Stimulated activated CD4-positive, alpha-beta T cell treated with anti-CD3 and anti-CD28 coated beads, Interleukin-15, amount 100 ng/mL, for 1 hour (primary cell): ENCODE measurements around the gene FAM25C.
"Not testable (repeated sequence)": the region's sequence is repeated elsewhere in the genome, so short reads cannot be mapped to it uniquely, and the experiment has no call there.

ENCODE experiments used
- DNase-seq, 2 donors: peaks; one replicate each; pipeline ENCODE4 v3.0.0-alpha.2; 2020; ENCODE audit warnings: low read depth in 1 of 2, low spot score in 1 of 2

The FAM25C gene

DNA sequence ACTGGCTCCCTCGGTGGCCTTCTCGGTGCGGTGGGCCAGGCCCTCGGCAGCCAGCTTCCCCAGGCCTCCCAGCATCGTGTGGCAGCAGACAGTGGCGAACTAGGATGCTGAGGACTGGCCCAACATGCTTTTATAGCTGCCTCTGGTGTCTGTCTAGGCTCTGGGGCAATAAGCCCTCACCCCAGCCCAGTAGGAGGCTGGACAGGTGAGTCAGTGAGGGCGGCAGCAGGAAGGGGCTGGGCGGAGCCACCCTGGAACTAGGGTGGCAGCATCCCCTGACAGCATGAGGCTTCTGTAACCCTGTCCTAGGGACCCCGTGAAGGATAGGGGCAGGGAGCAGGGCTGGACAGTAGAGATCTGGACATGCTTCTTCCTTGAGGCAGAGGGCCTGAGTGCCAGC, at the start of gene FAM25C:
Gene FAM25C (minus strand): TSS at position 101 of the 400 bp plus-strand sequence. CDS start 26 bp downstream, at position 75.
- DNase-seq = not testable (repeated sequence)

DNA sequence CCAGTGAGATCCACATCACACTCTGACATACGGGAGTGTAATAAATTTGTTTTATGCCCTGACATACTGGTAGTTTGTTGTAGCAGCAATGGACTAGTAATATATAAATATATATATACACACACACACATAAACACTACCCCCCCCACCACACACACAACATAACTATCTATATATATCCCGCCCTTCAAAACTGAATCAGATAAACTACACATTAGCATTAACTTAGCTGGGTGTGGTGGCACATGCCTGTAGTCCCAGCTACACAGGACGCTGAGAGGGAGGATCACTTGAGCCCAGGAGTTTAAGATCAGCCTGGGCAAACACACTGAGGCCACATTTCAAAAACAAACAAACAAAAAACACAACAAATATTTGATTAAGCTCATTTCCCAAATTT, 45.0 kb upstream of the FAM25C start:
- not testable (repeated sequence) for DNase-seq

DNA sequence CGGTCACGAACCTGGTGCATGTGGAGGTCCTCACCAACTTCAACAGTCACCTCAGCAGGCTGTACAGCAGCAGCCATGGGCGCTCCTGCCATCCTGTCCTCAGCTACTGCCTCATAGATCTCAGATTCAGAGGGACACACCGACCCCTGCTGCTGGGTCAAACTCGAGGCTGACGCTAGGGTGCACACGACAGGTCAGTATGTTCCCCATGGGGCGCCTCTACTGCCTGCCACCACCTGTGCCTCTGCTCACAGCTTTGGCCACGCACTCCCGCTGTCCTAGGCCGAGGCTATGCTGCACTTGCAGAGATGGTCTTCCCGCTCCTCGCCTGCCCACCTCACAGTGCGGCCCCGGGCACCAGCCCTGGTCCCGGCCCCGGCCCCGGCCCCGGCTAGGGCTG, 31.8 kb upstream of the FAM25C start:
- DNase-seq = not testable (repeated sequence)

DNA sequence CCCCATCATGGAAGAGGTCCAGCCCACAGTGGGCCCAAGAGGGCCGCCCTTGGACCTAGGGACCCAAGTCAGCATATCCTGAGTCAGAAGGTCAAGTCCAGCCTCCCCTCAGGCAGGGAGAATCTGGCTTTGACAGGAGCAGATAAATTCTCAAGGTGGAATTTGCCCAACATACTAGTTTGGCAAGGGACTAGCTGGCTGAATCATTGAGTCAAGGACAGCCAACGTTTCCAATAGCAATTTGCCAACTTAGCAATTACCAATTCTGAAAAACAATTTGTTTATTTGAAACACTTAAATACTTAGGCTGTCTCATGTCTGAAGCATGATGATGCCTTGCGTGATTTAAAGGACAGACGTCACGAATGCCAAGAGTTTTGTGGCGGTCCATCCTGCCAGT, 2.7 kb upstream of the FAM25C start:
- not testable (repeated sequence) for DNase-seq

DNA sequence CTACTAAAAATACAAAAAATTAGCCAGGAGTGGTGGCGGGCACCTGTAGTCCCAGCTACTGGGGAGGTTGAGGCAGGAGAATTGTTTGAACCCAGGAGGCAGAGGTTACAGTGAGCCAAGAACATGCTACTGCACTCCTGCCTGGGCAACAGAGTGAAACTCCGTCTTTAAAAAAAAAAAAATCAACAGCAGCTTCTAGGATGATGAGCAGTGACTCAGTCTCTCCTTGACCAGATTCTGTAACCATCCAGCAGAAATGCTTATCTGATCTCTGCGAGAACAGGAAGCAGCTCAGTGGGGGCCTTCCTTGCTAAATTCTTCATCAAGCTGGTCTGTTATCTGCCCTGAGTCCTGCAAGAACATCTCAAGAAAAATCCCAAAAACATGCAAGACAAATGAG, 5.5 kb downstream of the FAM25C start:
- DNase-seq = not testable (repeated sequence)

DNA sequence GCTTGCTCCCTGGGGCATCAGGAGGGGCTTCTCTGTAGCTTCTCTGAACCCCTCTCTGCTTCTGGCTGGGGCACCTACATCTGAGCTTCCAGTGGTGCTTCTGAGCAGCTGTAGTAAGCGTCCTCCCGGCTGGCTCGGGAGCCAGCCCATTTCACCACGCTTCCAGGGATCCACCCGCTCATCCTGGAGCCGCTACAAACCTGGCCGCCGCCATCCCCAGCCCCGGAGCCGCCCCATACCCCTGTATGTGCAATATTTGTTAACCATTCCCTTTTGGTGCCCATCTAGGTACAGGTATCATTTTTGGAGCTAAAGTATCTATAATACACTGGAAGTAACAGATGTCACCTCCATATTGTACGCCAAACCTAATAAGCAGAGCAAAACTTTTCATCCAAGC, 7.0 kb downstream of the FAM25C start:
- DNase-seq = not testable (repeated sequence)

DNA sequence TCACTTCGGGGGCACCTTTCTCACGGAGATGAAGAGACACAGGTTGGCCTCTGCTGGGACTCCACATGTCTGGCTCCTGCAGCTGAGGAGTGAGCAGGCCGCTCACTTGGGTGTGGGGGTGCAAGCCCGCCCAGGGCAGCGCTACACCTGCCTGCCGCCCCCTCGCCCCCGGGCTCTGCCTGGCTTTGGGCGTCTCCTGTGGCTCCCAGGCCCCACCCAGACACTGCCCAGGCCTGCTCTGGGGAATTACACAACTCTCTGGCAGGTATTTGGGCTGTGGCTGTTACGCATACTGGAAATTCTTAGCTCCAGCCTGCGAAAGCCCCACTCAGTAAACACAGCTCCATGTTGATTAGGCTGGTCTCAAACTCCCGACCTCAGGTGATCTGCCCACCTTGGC, 7.9 kb downstream of the FAM25C start:
- not testable (repeated sequence) for DNase-seq

DNA sequence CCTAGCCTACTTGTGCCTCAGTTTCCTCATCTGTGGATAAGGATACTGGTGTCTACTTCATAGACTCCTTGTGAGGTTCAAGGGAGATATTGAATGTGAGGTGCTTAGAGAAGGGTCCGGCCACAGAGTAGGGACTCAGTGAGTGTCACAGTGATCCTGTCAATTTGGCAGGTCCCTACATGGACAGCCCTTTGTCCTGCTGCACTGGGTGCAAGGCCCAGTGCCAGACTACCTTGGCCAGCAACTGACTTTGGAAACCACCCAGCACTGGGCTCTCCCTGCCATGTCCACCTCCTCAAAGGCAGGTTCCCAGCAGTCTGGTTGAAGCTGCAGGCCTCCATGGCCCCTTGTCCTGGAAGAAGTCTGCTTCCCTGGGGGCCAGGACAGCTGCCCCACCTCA, 9.5 kb downstream of the FAM25C start:
- DNase-seq = not testable (repeated sequence)

DNA sequence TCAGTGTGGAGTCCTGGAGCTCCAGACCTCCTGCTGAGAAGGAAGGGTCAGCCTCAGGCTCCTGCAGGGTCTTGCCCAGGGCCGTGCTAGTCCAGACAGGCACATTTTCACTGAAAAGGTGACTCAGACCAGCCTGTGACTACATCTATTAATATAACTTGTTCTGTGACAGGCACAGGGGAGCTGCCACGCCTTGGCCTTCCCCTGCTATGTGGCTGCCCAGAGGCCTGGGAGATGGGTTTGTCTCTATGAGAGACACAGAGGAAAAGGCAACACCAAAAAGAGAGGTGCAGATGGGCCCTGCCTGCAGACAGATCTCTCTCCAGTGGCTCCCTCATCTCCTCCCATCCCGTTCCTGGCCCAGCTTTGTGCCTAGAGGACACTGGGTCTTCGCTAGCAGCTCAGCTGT, 10.0 kb downstream of the FAM25C start:
- not testable (repeated sequence) for DNase-seq

DNA sequence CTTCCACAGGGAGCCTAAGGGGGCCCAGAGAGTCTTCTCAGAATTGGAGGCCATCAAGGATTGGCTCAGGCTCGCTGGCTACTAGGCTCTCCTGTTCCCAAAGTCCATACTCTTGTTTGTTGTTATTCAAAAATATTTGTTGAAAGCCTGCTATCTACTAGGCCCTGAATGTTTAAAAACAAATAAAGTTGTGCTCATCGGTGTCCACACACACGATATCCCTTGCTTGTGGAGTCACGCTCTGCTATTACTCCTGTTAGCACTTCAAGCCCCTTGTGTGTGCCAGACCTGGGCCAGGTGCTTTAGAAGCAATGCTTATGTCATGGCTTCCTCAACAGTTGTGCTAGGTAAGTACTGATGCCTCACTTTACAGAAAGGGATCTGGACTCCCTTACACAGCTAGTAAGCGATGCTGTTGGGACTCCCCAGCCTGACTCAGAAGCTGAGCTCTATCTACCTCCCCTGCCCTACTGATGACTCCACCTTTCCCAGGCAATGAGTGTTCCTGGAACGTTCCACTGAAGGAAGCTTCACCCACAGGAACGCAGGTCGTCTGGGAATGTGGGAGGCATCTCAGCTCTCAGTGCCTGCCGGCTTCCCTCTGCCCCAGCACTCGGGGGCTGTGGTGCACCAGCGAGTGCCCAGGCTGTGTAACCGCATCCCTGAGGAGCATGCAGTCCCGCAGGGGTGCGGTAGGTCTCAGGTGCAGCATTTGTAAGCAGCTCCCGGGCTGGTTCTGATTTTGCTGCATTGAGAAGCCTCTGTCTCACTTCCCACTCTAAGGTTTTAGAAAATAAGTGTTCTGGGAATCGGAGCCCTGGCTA, 10.7 kb downstream of the FAM25C start:
- not testable (repeated sequence) for DNase-seq

DNA sequence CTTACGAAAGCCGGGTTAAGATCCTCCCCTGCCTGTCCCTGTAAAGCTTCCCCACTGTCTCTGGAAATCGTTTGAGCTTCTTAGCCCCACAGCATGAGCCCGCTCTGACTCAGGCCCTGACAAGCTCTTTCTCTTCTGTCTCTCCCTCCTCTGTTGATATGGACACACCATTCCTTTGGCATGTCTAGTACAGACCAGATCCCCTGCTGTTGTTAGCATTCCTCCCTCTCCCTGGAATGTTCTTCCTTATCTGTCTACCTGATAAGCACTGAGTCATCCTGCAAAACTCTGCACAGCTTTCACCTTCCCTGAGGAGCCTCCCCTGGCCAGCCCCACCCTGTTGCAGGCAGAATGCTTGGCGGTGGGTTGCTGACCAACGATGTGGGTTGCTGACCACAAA, 11.6 kb downstream of the FAM25C start:
- not testable (repeated sequence) for DNase-seq

DNA sequence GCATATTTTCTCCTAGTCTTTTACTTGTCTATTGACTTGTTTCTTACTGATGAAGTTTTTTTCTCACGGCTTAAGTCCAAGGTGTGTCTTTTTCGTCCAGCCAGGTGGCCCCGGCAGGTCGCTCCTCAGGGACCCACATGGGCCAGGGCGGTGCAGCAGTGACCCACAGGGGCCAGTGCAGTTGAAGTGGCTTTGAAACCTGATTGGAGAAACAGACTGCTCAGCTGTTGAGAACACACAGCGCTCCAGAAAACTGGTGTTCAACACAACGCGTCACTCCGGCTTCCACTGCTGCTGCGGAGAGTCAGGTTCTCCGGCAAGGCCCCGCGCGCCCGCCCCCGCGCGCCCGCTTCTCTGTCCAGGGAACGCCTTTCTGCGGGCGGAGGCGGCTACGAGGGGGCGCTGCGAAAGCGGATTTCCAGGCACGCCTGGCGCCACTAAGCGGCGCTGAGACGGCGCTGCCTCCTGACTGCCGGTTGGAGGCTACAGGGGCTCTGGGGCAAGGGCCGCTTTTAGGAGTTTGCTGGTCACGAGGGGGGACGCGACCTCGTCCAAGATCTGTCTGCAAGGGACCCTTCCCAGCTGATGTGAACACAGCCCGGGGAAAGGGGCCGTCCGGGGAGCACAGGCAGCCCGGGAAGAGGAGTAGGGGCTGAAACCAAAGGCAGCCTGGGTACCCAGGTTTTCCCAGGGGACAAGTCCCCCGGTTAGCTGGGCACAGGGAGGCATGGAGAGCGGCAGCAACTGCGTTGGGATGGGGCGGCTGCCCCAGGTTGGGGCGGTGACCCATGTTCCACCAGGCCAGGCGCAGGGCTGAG, 13.0 kb downstream of the FAM25C start:
- DNase-seq = not testable (repeated sequence)

DNA sequence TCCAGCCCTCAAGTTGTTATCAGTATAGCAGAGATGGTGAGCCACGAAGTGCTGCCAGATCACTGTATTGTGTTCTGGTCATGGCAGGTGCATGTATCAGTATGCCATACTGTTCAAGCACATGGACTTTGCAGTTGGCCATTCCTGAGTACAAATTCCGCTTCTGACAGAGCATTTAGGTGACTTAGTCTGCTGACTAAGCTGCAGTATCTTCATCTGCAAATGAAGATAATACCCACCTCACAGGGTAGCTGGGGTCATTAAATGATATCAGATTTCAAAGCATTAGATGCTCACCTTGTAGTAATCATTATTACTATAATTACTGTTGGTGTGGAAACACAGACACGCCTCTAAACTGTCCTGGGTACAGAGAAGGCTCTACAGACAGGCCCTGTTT, 24.2 kb downstream of the FAM25C start:
- DNase-seq = not testable (repeated sequence)

DNA sequence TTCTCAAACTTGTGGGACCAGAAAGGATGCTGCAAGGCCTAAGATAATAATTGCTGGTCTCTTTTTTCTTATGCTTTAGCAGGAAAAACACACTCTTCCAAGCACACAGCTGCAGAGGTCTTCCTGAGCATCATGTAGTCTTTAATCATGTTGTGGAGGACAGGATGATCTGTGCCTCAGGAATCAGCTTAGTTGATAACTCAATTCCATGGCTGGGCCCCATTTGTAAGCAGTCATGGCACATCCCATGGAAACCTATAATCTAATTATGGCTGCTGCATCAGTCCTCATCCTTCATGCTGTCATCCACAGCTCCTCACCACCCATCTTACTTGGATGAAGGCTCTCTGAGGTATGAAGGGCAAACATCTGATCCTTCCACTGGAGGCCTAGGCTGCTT, 26.5 kb downstream of the FAM25C start:
- not testable (repeated sequence) for DNase-seq

DNA sequence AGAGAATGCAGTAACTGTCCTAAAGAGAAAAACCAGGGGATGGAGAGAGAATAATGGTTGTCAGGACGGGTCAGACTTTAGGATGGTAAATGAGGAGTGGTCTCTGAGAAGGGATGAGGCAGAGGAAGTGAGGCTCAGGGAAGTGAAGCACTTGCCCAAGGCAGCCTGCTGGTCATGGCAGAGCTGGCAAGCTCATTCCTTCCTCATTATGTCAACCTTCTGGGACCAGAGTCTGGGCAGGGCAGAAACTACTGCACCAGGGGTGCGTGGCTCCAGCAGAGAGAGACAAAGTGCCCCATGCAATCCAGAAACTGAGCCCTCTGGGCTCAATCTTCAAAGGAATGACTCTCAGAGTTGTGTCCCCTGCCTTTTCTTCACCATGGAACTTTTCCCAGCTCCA, 27.5 kb downstream of the FAM25C start:
- DNase-seq = not testable (repeated sequence)

DNA sequence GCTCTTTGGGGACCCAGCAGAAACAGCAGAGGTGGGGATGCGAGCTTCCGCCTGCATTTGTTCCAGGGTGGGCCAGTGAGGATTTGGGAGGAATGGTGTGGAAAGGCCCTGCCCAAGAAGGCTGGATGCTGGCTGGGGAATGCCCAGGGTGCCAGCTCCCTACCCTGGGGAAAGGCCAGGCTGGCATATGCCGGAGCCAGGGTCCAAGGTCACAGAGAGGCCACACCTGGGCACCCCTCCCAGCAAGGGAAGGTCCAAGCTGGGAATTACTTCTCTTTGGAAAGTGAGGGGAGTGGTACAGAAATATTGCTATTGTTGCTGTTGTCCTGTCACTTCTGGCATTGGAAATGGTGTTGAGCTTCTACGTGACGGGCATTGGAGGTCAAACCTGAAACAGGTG, 28.0 kb downstream of the FAM25C start:
- not testable (repeated sequence) for DNase-seq

DNA sequence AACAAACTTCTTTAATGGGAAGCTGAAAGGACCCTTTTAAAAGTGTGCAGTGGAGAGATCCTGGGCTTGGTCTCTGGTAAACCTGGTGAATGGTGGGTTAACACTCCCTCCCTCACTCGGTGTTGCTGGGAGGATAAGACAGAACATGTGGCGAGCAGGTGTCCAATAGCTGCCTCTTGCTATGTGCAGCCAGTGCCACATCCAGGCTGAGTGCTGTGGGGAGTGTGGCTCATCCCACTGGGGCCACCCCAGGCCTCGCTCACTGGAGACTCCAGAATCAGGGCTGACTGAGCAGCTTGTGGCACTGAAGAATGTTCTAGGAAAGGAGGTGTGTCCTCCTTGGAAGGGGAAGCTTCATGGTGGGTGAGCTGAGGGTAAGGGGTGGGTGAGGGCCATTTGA, 29.5 kb downstream of the FAM25C start:
- DNase-seq = not testable (repeated sequence)

DNA sequence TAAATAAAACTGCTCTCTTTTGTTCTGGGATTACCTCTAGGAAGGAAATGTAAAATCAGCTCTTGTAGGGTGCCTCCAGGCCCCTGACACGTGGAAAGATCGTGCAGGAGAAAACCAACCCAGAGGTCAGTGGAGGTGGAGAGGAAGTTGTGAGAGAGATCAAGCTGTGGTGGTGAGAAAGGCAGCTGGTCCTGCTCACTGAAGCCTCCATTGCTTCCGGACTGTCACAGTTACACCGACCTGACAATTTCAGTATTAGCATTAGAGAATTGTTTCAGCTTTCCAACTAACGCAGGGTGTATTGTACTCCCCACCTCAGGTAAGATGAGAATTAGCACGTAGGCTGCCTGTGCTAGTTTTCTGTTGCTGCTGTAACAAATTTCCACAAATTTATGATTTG, 30.6 kb downstream of the FAM25C start:
- DNase-seq = not testable (repeated sequence)

DNA sequence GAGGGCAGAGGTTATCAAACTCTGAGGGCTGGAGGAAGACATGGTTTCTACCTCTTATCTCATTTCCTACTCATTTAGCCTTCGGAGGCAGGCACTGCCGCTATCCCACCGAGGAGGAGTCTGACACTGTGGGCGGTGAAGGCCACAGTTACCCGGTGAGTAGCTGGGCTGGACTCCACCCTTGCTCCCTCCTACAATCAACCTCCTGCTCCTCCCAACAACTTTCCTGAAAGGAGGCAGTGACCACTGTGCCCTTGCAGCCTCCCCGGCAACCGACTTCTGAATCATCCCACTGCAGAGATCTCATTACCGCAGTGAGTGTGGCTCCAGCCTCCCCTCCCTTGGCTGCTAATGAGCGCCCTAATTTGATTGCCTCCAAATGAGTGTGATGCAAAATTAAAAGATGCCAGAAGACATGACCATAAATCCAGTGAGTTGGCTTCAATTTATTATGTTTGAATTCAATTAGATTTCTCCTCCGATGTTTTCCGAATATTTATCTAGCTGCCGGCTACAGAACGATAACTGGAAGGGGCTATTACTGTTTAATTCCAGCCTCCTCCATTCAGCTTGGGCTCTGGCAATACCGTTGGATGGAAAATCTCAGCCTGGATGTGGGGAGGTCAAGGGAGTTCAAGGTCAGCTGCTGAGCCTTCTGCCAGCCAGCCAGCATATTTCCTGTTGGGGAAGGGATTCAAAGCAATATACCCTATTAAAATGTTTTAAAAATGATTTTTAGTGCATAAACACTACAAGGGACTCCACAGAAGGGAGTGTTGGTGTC, 35.1 kb downstream of the FAM25C start:
- DNase-seq = not testable (repeated sequence)

DNA sequence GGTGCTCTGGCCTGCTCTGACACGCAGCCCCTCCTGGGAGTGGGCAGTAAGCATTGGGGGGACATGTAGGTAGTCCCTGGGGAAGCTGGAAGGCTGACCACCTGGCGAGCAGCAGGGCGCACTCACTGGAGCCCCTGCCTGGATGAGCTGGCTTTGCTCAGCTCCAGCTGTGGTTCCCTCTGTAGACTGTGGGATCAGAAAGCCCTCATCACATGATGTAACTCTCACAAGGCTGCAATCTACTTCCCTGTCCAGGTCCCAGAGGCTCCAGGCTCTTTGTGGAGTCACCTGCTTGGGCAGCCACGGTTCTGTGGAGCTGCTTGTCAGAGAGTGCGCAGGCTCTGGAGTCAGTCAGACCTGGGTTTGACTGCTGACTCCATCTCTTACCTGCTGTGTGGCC, 36.8 kb downstream of the FAM25C start:
- not testable (repeated sequence) for DNase-seq

DNA sequence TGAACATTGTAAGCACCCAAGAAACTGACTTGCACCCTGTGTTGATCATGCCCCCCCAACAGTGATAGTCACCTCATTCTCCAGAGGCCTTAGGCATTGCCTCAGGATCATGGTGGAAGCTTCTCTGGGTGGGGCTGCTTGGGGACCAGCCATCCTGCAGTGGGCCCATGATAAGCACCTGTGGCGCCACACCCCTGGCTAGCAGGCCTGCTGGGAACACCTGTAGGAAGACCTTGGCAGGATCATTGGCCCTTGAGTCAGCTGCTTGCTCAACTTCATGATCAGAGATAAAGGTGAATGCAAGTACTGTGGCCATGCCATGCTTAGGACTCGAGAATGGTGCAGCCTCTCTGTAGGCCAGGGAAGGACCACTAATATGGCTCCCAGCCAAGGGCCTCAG, 38.9 kb downstream of the FAM25C start:
- not testable (repeated sequence) for DNase-seq
